DLD1 (cell line): Measurements from ENCODE around the gene PIGB.
"Not testable (repeated sequence)": the region's sequence is repeated elsewhere in the genome, so short reads cannot be mapped to it uniquely, and the experiment has no call there.

ENCODE experiments used
- in situ Hi-C: cut with HindIII; loops from 2 replicates; pipeline ENCODE4 v1.10.0; 2017; ENCODE audit warnings: low sequenced_read_pairs

The PIGB gene

DNA sequence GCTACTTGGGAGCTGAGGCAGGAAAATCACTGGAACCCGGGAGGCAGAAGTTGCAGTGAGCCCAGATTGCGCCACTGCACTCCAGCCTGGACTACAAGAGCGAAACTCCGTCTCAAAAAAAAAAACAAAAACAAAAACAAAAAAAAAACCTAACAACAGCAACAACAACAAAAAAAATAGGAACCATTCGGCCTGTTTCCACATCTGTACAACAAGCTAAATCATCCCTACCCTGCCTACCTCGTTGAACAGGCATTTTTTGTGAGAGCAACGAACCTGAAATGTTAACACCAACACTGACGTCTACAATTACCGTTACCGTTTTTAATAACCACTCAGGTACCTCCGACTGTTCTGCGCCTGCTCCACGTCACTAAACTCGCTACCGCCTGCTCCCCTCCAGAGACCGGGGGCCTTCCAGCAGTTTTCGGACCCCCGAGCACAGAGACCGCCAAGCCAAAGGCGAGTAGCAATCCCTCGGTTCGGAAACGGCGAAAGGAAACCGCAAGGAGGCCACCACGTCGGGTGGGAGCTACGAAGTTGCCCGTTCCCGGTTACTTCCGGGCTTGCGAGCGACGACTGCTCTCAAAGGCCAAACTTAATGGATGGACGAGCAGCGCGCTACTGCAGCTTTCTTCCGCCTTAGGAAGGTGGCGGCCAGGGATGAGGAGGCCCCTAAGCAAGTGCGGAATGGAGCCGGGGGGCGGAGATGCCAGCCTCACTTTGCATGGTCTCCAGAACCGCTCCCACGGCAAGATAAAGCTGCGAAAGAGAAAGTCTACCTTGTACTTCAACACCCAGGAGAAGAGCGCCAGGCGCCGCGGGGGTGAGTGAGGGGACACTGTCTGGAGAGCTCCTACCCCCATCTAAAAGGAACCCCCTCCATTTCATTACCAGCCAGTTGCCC, at the start of gene PIGB, which contains the start of gene PIGBOS1:
TSS of gene PIGB (plus strand) at position 635 of the 907 bp plus-strand sequence. CDS start at position 664, 29 bp downstream.
TSS of gene PIGBOS1 (minus strand) at position 536 of the 907 bp plus-strand sequence. CDS start 1,331 bp downstream, outside the sequence.
- in situ Hi-C loops, result no loop called here

DNA sequence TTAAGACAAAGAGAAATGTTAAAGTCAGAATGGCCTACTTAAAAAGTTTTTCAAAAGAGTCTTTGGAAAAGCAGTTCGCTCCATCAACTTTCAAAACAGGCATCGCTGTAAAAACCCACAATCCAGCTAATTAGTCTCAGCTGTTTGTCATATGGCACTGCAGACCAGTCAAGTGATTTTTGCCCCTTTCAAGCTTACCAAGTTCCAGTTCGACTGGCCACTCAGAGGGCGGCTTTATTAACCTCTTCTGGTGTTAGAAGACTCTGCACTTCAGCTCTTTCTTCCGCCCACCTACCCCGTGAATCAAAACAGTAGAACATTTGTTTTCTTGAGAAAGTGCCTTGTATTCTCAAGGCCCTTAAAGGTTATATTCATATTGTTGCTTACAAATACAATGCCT, 48.7 kb upstream of the PIGB start:
- in situ Hi-C loops, result no loop called here

DNA sequence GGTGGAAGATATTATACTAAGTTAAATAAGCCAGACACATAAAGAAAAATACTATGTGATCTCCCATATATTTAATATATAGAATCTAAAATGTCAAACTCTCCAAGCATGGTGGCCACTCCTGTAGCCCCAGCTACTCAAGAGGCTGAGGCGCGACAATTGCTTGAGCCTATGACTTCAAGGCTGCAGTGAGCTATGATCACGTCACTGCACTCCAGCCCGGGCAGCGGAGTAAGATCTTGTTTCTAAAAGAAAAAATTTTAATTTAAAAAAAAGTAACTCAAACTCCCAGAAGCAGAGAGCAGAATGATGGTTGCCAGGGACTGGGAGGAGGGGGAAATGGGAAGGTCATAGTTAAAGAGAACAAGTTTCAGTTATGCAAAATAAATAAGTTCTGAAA, 42.7 kb upstream of the PIGB start:
- in situ Hi-C loops, result no loop called here

DNA sequence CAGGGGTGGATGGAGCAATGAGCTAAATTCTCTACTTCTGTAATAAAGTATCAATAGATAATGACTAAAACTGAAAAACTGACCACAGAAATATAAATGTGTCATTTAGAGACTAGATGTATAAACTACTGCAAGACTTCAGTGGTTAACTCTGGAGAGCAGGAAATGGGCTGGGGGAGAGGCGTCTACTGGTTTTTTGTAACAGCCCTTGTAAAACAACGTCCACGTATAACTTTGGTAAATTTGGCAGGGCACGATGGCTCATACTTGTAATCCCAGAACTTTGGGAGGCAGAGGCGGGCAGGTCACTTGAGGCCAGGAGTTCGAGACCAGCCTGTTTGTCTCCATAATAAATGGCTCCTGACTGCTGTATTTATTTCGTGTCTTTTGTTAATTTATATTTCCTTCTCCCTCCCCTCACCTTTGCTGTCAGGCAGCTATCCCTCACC, 41.9 kb upstream of the PIGB start:
- in situ Hi-C loops, result no loop called here

DNA sequence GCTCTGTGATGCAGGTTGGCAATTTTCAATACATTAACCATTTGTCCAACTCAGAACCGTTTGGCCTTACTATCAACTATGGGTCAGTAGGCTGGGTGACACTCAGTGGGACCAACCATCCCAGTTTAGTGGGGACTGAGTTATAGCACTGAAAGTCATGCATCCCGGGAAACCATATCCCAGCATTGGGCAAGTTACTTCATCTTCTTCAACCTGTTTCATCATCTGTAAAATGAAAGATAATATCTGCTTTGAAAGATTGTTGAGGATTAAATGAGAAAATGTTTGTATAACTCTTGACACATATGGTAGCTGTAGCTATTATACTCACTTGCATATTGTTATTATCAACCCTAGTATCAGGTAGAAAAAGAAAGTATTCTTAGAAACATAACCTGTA, 41.3 kb upstream of the PIGB start:
- in situ Hi-C loops, result no loop called here

DNA sequence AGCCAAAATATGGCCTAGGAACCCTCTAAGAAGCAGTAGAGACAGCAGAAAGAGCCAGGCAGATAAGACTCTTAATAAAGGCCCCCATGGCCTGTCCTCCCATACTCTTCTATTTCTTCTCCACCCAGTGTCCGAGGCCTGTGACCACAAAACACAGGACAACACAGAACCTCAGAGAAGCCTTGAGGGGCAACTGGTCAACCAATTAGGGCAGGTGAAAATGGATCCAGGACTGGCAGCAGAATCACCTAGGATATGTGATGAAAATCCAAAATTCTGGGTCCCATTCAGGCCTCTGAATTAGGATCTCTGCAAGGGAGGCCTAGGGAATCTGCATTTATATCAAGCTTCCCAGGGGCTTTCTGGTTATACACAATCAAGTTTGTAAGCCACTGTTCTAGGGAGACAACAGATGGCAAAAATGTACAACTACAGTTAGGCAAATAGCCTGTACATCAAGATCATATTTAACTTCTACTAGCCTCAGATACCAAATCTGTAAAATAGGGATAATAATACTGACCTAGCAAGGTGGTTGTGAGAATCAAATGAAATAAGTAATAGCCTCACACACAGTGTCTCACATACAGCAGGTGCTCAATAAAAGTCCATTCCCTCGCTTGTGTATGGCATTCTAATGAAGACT, 39.8 kb upstream of the PIGB start:
- in situ Hi-C loops, result no loop called here

DNA sequence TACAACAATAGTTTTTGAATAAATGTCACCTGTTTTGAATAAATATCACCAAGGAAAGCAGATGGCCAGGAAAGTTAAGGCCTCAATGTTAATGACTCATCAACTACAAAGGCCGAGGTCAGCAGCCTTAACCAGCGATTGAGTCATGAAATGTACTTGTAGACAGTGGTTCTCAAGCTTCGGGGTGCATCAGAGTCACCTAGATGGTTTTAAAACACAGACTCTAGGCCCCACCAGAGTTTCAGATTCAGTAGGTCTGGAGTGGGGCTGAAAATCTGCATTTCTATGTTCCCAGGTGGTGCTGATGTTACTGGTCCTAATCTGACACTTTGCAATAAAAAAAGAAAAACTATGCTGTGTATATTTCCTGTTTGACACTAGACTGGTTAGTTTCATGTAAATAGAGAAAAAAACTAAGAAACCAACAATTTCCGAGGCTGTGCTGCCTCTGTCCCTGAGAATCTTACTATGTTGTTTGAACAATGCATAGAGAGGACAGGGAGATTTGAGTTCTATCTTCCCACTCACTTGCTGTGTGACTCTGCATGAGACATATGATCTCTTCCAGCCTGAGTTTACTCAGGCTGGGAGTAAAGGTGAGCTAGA, 39.2 kb upstream of the PIGB start:
- in situ Hi-C loops, result no loop called here

DNA sequence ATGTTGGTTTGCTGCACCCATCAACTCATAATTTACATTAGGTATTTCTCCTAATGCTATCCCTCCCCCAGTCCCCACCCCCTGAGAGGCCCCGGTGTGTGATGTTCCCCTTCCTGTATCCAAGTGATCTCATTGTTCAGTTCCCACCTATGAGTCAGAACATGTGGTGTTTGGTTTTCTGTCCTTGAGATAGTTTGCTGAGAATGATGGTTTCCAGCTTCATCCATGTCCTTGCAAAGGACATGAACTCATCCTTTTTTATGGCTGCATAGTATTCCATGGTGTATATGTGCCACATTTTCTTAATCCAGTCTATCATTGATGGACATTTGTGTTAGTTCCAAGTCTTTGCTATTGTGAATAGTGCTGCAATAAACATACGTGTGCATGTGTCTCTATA, 38.4 kb upstream of the PIGB start:
- in situ Hi-C loops, result not testable (repeated sequence)

DNA sequence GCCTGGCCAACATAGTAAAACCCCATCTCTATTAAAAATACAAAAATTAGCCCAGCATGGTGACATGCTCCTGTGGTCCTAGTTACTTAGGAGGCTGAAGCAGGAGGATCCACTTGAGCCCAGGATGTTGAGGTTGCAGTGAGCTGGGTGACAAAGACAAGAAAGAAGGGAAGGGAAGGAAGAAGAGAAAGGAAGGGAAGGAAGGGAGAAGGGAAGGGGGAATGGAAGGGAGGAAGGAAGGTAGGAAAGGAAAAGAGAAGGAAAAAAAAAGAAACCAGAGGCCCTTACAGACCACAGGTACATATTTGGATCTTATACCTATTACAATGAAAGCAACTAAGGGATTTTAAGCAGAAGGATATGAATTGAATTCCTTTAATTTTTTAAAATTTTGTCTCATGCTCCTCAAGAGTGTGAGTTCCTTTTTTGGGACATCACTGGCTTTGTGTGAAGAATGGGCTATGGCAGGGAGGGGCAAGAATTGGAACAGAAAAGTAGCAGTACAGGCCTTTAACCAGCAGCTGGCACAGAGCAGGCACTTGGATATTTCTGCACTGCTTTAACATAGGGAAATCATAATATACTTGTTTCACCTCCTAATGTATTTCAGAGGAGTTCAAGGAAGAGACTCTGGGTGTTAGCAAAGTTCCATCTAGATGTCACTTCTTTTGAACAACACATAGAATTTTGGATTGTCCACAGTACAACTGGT, 37.3 kb upstream of the PIGB start:
- in situ Hi-C loops, result no loop called here

DNA sequence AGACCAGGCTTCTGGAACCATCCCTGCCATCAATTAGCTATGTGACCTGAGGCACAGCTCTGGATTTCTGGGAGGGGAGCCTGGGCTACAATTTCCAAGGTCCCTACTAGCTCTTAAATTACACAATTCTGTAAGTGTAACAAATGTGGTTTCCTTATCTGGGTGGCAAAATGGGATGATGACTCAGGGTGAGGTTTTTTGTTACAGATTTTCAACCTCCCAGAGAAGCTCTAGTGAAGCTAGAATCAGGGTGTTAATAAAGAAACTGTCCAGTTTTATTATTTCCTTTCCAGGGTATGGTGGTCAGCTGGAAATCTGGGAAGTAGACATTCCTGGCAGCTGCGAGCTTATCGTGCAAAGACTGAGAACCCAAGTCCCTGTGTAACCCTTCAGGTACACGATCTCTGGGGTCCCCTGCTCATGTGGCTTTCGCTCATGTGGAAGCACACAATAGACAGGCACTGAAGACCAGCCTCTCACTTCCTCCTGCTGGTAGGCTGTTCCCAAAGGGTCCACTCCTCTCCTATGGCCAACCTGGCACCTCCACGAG, 36.7 kb upstream of the PIGB start:
- in situ Hi-C loops, result no loop called here

DNA sequence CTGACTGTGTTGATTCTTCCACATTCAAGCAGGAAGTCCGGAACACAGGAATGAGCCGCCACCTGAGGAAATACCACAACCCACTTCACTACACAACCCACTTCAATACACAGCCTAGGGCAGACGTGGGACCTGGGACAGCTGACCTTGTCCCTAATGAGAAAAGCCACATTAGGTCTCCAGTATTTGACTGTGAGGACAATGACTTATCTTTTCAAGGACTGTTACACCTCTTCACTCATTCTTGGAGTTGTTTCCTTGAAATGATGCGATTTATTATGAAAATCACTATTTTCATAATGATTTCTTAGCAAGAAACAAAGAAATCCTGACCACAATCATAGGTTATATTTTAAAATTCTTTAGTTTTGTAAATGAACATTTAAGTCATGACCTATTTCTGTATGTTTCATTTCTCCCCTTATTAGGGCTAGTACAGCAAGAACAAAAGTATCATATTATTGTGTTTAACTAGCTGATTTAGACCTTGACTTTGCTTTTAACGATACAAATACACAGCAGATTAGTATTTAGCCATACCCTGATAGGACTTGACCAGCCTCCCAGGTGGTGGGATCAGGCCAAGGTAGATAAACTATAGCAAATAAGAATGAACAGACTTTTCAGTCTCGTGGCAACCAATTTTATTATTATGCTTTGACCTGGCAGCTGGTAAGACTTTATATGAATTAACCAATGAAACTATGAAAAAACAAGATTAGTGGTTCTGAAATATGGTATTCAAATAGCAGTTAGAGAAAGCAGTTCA, 35.5 kb upstream of the PIGB start:
- in situ Hi-C loops, result no loop called here

DNA sequence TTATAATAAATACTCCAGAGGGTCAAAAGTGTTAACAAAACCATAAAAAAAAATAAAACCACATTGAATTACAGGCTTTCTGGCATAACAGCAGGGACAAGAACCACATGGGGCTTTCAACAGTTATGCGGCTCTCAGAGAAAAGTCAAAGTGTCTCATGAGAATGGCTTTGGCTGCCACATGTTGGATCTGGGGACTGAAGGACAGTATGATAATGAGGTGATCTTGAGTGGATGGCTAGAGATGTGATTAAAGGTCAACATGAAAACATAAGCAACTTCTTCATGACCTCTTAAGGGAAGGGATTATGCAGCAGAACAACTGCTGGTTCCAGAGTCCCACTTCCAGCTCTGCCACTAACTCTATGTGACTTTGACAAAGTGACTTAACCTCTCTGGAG, 34.6 kb upstream of the PIGB start:
- in situ Hi-C loops, result no loop called here

DNA sequence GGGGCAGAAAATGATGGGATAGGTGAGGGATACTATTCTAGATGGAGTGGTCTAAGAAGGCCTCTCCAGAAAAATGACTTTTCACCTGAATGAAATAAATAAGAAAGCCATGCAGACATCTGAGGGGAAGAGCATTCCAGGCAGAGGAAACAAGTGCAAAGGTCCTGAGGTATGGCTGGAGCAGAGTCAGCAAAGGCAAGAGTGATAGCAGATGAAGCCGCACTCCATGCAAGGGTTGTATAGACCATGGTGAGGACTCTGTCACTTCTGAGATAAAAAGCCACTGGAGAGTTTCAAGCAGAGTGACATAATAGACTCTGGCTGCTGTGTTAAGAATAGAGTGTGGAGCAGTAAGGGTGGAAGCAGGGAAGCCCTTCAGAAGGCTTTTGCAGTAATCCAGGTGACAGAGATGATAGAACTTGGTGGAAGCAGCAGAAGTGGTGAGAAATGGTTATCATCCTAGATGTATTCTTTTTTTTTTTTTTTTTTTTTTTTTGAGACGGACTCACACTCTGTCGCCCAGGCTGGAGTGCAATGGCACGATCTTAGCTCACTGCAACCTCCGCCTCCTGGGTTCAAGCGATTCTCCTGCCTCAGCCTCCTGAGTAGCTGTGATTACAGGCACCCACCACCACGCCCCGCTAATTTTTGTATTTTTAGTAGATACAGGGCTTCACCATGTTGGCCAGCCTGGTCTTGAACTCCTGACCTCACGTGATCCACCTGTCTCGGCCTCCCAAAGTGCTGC, 32.4 kb upstream of the PIGB start:
- in situ Hi-C loops, result not testable (repeated sequence)

DNA sequence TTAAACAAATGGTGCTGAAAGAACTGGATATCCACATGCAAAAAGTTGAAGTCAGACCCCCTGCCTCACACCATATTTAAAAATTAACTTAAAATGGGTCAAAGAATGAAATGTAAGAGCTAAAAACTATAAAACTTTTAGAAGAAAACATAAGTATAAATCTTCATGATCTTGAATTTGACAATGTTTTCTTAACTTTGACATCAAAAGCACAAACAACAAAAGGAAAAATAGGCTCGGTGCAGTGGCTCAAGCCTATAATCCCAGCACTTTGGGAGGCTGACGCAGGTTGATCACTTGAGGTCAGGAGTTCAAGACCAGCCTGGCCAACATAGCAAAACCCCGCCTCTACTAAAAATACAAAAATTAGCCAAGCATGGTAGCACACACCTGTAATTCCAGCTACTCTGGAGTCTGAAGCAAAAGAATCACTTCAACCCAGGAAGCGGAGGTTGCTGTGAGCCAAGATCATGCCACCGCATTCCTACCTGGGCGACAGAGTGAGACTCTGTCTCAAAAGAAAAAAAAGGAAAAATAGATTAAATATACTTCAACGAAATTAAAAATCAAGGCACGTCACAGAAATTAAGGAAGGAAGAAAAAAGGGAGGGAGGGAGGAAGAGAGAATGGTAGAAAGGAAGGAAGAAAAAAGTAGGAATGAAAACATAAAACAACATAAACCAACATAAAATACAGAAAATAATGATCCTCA, 30.9 kb upstream of the PIGB start:
- in situ Hi-C loops, result no loop called here

DNA sequence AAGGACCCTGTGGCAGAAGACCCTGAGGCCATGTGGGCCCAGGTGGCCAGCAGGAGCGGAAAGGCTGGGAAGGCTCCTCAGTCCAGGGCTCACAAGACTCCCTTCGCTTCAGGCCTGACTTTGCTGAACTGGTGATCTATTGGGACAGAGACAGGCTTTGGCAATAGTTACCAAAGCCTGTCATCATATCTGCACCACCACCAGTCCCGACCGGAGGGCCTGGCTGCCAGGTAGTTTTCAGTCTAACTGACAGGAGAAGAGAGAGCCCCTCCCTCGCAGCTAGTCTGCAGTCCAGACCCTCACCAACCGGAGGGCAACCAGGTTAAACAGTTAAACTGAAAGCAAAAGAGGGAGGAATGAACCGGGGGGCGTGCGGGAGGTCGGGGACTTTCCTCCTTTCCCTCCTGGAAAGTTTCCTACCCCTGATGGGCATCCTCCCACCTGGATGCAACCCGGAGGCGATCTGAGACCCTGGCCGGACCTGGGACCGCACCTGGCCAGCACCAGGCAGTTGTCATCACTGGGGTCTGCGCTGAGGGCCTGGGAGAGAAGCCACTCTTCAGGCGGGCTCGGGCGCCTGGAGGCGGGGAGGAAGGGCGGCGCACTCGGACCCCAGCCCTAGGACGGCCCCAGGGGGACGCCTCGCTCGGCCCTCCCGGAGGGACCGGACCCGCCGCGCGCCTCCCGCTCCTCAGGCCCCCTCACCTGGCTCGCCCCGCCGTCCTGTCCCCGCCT, 29.8 kb upstream of the PIGB start:
- in situ Hi-C loops, result no loop called here

DNA sequence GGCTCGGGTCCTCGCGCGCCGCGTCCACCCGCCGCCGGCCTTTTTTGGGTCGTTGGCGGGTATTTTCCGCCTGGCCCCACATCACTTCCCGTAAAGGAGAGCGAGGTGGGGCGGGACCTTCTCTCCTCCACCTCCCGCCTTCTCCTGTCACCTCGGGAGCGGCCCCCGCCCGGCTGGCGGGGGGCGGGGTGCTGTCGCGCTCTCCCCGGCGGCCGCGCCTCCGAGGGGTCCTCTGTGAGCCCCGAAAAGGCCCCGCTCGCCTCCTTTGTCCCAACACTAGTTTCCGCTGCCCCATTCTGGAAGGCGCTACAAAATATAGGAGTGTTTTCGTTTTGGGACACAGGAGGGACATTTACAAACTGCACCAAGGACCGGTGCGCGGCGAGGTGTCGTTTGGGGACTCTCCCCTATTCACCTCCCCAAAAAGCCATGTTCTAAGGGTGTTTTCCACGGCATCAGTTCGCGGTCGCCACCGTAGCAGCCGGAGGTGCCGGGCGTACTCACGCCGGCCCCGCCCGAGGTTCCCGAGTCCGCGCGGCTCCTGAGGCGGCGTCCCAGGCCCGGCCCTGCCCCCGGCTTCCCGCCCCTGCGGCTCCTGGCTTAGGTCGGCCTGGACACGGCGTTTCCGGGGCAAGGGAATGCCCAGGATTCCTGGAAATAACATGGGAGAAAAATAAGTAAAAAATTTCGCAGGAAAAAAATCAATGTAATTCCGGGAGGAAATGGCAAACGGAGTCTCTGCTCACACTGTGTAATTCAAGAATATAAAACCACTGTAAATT, 29.1 kb upstream of the PIGB start, which contains the start of gene RAB27A:
TSS of gene RAB27A (minus strand) at position 68 of the 782 bp plus-strand sequence. CDS start 54,879 bp downstream, outside the sequence.
- in situ Hi-C loops, result no loop called here

DNA sequence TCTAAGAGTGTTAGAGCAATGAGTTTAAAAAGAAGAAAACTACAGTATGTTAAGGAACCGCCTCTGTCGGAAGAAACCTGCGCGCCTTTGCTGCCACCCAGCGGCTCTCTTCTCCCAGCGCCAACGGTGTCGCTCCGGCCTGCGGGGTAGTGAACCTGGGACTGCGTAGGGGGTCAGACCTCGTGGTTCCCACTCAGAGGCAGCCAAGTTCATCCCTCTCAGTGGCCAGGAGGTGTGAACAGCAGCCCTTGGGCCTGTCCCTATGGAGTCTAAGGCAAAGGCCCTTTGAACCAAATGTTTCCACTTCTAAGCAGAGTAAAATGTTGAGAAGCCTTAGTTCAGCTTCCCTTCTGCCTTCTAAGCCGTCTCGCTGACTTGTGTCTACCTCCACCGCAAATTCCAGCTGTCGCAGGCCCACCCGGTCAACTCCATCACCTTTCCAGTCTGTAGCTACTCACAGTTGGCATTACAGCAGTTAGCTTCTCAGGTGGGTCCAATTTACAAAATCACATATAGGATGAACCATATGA, 28.4 kb upstream of the PIGB start:
- in situ Hi-C loops, result no loop called here
